Panc1 (cell line): ENCODE data around the gene SLC25A38.

Experiments
- POLR2AphosphoS5 ChIP-seq: IDR thresholded peaks from 2 replicates; pipeline ENCODE4 v1.6.1; 2012; ENCODE audit warnings: mild to moderate bottlenecking, low read depth, low read length, moderate library complexity
- TF ChIP-seq, protein P1 (sequence below): fragments of 450-650 bp; IDR thresholded peaks from 2 replicates; pipeline ENCODE4 v1.5.1; 2017; ENCODE audit warnings: mild to moderate bottlenecking

DNA sequence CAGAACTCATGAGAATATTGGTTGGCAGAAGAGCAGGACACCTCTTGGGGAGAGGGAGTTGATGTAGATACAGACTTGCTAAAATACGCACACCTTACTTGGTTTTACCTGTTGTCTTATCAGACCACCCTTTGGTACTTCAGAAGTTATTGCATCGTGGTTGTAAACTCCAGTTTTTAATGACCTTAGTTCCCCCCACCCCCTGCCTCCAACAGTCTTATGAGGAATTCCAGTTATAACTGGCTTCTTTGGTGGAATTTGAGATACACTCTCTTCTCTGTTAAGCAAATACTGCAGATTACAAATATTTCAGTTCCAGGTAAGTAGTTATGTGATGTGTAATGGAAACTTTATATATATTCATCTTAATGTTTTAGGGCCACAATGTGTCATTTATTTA, 5.0 kb downstream of the SLC25A38 start:
- TF ChIP-seq, protein P1, sequence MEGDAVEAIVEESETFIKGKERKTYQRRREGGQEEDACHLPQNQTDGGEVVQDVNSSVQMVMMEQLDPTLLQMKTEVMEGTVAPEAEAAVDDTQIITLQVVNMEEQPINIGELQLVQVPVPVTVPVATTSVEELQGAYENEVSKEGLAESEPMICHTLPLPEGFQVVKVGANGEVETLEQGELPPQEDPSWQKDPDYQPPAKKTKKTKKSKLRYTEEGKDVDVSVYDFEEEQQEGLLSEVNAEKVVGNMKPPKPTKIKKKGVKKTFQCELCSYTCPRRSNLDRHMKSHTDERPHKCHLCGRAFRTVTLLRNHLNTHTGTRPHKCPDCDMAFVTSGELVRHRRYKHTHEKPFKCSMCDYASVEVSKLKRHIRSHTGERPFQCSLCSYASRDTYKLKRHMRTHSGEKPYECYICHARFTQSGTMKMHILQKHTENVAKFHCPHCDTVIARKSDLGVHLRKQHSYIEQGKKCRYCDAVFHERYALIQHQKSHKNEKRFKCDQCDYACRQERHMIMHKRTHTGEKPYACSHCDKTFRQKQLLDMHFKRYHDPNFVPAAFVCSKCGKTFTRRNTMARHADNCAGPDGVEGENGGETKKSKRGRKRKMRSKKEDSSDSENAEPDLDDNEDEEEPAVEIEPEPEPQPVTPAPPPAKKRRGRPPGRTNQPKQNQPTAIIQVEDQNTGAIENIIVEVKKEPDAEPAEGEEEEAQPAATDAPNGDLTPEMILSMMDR: no peak
- no peak for TF ChIP-seq POLR2AphosphoS5
